ENCODE results near the gene SMIM5. TPM values are rescaled to one million over a fixed set of nuclear protein-coding genes. Genes with fewer than 3 reads are reported as not detected.

Gene SMIM5
- total RNA-seq, 1 donor from 2014 or later: 2.2 TPM

DNA sequence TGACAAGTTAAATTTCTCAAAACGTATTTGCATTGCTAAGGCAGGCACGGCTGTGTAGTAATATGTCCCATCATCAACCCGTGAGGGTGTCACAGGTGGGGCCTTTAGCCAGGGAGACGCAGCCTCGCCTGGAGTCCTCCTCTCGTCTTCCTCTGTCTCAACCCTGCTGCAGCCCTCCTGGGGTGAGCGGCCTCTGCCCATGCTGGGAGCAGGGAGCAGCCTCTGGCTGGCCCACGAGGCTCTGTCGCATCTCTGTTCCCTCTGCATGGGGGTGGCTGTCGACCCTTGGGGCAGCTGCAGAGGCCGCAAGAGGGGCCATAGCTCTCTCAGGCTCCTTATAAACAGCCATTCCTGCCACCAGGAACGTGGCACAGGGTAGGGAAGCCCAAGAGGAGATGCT is 806 bp upstream of the SMIM5 start:
- H3K27ac ChIP-seq: peak overlapping the region; percentile 60
- no peak overlapping the region for H3K4me3 ChIP-seq
- TF ChIP-seq POLR2A (IDR thresholded peaks at IDR 0.05) (no peak), POLR2AphosphoS5 (IDR thresholded peaks at IDR 0.05; ENCODE audit: insufficient read depth in 1 of 2, low read depth in 1 of 2) (no peak)
- TF ChIP-seq, protein P1, sequence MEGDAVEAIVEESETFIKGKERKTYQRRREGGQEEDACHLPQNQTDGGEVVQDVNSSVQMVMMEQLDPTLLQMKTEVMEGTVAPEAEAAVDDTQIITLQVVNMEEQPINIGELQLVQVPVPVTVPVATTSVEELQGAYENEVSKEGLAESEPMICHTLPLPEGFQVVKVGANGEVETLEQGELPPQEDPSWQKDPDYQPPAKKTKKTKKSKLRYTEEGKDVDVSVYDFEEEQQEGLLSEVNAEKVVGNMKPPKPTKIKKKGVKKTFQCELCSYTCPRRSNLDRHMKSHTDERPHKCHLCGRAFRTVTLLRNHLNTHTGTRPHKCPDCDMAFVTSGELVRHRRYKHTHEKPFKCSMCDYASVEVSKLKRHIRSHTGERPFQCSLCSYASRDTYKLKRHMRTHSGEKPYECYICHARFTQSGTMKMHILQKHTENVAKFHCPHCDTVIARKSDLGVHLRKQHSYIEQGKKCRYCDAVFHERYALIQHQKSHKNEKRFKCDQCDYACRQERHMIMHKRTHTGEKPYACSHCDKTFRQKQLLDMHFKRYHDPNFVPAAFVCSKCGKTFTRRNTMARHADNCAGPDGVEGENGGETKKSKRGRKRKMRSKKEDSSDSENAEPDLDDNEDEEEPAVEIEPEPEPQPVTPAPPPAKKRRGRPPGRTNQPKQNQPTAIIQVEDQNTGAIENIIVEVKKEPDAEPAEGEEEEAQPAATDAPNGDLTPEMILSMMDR (IDR thresholded peaks at IDR 0.05): no peak
- intact Hi-C loops (cut with DNase I): loop anchor here (5.0 kb wide), 1 partner anchor 120 kb away; no protein-coding TSS in a partner anchor
- no peaks in the 10 kb centered on the region for H3K9me3 ChIP-seq
- no peak for DNase-seq (ENCODE audit: extremely low spot score in 2 of 2)
- H3K36me3 ChIP-seq: no peaks in the 10 kb centered on the region
- peaks cover 25% of the 10 kb centered on the region for H3K4me1 ChIP-seq
- H3K27me3 ChIP-seq: no peaks in the 10 kb centered on the region

DNA sequence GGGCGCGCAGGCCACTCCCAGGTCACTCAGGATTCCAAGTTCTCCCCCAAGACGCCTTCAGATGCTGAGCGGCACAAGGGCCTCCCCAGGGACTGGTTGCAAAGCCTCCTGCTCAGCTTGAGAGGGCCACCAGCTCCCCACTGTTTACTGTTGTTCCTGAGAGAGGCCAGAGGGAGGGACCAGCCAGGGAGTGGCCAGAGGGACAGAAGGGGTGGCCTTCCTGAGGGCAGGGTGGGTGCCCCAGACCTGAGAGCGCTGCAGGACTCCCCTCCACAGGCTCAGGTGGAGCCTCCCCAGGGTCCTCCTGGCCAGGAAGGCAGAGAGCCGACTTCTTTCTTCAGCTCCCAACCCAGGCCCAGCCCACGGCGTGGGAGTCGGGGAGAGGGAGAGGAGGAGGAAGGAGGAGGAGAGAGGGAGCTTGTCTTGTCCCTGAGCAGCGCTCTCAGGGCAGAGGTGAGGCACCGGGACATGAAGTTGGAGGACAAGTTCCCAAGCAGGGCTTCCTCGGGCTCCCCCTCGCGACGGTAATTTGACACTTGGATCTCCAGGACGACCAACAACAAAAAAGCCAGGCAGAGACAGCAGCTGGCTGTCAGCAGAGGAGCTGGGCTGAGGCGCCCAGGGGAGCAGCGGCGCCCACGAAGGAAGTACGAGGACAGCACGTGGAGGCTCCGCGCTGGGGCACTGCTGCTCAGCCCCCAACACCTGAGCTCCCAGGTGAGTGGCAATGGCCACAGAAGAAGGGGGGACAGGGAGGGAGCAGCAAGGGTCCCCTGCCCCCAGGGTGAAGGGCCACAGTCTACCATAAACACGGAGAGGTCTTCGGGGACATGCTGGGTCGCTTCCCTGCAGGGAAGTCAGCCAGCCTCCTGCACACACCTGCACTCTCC is 497 bp downstream of the SMIM5 start:
- intact Hi-C loops (cut with DNase I): loop anchor here (5.0 kb wide), 1 partner anchor 119 kb away; no protein-coding TSS in a partner anchor
- Histone ChIP-seq H3K9me3 (no peaks in the 10 kb centered on the region), H3K4me3 (peak overlapping the region; percentile 10 to 36), H3K36me3 (no peaks in the 10 kb centered on the region), H3K27me3 (no peaks in the 10 kb centered on the region), H3K27ac (peak overlapping the region; percentile 89), H3K4me1 (peaks cover 25% of the 10 kb centered on the region)
- DNase-seq (ENCODE audit: extremely low spot score in 2 of 2): peak in 1 of 2 donors; percentile 93
- no peak for TF ChIP-seq POLR2A (IDR thresholded peaks at IDR 0.05)
- TF ChIP-seq, protein P1 (IDR thresholded peaks at IDR 0.05): peak; percentile 18 to 52 (median 33)
- peak; percentile 18 to 20 for TF ChIP-seq POLR2AphosphoS5 (IDR thresholded peaks at IDR 0.05; ENCODE audit: insufficient read depth in 1 of 2, low read depth in 1 of 2)

DNA sequence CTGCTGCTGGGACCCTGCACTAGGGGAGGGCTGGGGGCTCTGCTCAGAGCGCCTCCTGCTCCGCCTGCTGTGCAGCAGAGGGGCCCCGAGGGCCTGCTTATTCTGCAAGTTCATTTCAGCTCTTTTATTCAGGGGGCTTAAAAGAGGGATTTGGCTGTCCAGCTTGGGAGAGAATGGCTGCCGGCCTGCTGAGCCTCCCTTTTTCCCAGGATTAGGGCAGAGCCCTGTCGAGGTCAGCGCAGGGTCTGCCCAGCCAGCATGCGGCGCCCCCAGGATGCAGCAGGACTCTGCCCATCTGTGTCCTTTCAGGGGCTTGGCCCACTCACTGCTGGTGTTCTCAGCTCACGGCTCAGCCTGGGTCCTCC is 1.1 kb downstream of the SMIM5 start:
- H3K27ac ChIP-seq: peak overlapping the region; percentile 89
- peak overlapping the region in 1 of 2 donors; percentile 10 for H3K4me3 ChIP-seq
- DNase-seq (ENCODE audit: extremely low spot score in 2 of 2): no peak
- H3K4me1 ChIP-seq: peaks cover 25% of the 10 kb centered on the region
- no peaks in the 10 kb centered on the region for H3K27me3 ChIP-seq
- H3K9me3 ChIP-seq: no peaks in the 10 kb centered on the region
- intact Hi-C loops (cut with DNase I): loop anchor here (5.0 kb wide), 1 partner anchor 118 kb away; no protein-coding TSS in a partner anchor
- no peaks in the 10 kb centered on the region for H3K36me3 ChIP-seq
- TF ChIP-seq, protein P1 (IDR thresholded peaks at IDR 0.05): no peak
- TF ChIP-seq POLR2A (IDR thresholded peaks at IDR 0.05) (no peak), POLR2AphosphoS5 (IDR thresholded peaks at IDR 0.05; ENCODE audit: insufficient read depth in 1 of 2, low read depth in 1 of 2) (no peak)

DNA sequence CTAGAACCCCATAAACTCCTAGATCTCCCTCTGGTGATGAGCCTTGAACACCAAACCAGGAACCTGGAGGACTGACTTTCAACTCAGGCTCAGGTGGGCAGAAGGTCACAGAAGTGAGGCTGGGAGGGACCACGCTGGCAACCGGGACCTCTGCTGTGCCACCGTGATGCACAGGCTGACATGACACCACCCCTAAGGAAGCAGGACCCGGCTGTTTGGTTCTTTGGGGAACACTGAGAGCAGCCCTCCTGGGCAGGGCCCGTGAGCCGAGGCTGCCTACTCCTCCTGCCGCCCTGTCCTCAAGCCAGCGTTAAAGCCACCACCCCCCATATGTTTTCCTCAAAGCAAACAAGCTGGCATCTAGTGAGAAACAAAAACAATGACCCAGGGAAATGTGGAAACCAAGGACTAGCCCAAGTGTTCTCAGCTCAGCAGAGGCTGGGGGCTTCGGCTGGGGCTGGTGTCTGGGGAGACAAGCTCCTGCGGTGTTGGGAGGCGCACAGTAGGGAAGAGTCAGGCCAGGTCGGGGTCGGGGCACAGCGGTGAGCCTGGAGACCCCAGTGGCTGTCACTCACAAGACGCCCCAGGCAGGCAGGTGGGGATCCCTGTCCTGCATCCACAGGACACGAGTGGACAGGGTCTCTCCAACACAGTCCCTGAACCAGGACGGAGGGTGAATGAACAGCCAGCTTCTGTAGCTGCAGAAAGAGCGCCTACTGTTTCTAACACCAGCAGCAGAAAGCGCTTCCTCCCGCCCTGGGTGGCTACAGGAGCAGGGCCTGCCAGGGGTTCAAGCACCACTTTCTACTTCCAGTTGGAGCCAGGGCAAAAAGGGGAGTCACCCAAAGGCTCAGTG is 1.7 kb downstream of the SMIM5 start:
- no peaks in the 10 kb centered on the region for H3K27me3 ChIP-seq
- no peak for DNase-seq (ENCODE audit: extremely low spot score in 2 of 2)
- H3K36me3 ChIP-seq: no peaks in the 10 kb centered on the region
- H3K27ac ChIP-seq: peak overlapping the region; percentile 89
- peak overlapping the region in 1 of 2 donors; percentile 10 for H3K4me3 ChIP-seq
- H3K9me3 ChIP-seq: no peaks in the 10 kb centered on the region
- peaks cover 25% of the 10 kb centered on the region for H3K4me1 ChIP-seq
- TF ChIP-seq POLR2A (IDR thresholded peaks at IDR 0.05): no peak
- TF ChIP-seq, protein P1 (IDR thresholded peaks at IDR 0.05): no peak
- no peak for TF ChIP-seq POLR2AphosphoS5 (IDR thresholded peaks at IDR 0.05; ENCODE audit: insufficient read depth in 1 of 2, low read depth in 1 of 2)
- intact Hi-C loops (cut with DNase I): loop anchor here (5.0 kb wide), 1 partner anchor 117 kb away; no protein-coding TSS in a partner anchor
